ENCODE measurements around the gene ROCK2.

Gene ROCK2

DNA sequence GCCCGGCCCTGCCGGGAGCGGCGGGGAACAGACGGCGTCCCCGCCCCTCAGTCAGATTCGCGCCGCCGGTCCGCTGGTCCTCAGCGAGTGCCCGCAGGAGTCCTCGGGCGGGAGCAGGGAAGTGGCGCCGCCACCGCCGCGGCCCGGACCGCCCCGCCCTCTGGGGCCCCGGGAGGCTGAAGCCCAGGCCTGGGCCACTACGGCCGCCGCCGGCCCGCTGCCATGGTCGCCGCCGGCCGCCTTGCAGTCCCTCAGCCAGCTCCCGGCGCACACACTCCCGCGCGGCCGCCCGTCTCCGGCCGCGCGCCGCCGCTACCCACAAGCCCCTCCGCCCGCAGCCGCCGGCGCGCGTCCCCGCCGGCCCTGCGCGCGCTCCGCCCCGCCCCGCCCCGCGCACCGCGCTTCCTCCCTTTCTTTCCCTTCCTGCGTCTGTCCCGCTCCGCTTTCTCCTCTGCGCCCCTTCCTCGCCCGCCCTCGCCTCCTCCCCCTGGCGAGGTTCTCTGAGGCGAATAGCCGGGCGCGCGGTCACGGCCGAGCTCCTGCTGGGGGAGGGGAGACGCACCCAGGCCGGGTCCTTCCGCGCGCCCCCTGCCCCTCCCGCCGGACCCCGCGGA is at the start of gene ROCK2:
Gene ROCK2, minus strand, starts transcription at position 295 of the 614 bp plus-strand sequence. CDS start 500 bp downstream, outside the sequence.
- H3K4me3 ChIP-seq (ENCODE audit: low read depth, low read length): peak within 1 kb of the TSS; percentile 68
- TF ChIP-seq, protein P1, sequence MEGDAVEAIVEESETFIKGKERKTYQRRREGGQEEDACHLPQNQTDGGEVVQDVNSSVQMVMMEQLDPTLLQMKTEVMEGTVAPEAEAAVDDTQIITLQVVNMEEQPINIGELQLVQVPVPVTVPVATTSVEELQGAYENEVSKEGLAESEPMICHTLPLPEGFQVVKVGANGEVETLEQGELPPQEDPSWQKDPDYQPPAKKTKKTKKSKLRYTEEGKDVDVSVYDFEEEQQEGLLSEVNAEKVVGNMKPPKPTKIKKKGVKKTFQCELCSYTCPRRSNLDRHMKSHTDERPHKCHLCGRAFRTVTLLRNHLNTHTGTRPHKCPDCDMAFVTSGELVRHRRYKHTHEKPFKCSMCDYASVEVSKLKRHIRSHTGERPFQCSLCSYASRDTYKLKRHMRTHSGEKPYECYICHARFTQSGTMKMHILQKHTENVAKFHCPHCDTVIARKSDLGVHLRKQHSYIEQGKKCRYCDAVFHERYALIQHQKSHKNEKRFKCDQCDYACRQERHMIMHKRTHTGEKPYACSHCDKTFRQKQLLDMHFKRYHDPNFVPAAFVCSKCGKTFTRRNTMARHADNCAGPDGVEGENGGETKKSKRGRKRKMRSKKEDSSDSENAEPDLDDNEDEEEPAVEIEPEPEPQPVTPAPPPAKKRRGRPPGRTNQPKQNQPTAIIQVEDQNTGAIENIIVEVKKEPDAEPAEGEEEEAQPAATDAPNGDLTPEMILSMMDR (IDR thresholded peaks at IDR 0.05; ENCODE audit: borderline replicate concordance, insufficient read depth, low read depth, low read length): no peak

DNA sequence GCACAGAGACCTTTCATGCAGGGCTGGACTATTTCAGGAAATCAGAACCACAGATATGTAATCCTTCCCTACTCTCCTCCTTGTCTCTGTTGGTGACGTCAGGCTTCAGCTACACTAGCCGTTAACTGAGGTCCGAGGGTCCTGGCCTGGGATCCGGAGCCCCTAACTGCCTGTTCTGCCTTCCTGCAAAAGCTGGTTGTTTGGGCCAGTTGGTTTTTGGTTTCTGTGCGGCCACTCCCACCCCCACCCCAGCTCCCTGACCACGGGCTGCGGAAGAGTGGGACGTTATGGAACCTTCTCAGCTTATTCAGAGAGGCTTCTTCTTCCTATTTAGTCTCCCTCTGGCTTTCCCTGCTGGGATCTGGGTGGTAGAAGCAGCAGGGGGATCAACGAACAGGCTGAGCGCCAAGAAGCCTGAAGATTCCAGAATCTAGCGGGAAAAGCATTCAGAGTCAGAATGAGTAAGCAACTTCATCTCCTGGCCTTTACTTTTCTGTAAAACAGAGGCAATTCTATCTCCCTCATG is 49.3 kb upstream of the ROCK2 start:
- TF ChIP-seq, protein P1 (IDR thresholded peaks at IDR 0.05; ENCODE audit: borderline replicate concordance, insufficient read depth, low read depth, low read length): no peak
- H3K4me3 ChIP-seq (ENCODE audit: low read depth, low read length): no peak overlapping the region

DNA sequence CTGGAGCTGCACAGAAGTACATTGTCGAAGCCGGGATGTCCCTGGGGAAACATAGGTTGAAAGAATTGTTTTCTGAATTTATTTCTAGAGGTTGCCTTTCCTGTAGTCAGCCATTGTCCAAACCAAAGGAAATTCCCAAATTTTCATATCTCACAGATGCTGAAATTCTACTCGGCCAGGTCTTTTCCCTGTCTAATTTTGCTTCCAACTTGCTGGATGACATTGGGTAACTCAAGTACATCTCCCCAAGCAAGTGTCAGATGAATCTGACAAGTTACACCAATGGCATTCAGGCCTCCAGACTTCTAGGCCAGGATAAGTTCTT is 47.5 kb upstream of the ROCK2 start:
- H3K4me3 ChIP-seq (ENCODE audit: low read depth, low read length): no peak overlapping the region
- TF ChIP-seq, protein P1 (IDR thresholded peaks at IDR 0.05; ENCODE audit: borderline replicate concordance, insufficient read depth, low read depth, low read length): no peak

DNA sequence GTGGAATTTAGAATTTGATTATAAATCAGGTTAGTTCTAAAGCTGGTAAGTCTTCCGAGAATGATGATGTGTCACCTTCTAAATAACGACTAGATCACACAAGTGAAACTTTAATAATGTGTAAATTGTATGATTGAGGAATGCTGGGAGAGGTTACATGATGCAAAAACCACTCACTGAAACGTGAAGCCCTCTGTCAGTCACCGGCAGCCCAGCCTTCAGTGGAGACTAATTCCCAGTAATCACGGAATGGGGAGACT is 45.9 kb upstream of the ROCK2 start:
- no peak overlapping the region for H3K4me3 ChIP-seq (ENCODE audit: low read depth, low read length)
- TF ChIP-seq, protein P1 (IDR thresholded peaks at IDR 0.05; ENCODE audit: borderline replicate concordance, insufficient read depth, low read depth, low read length): no peak

DNA sequence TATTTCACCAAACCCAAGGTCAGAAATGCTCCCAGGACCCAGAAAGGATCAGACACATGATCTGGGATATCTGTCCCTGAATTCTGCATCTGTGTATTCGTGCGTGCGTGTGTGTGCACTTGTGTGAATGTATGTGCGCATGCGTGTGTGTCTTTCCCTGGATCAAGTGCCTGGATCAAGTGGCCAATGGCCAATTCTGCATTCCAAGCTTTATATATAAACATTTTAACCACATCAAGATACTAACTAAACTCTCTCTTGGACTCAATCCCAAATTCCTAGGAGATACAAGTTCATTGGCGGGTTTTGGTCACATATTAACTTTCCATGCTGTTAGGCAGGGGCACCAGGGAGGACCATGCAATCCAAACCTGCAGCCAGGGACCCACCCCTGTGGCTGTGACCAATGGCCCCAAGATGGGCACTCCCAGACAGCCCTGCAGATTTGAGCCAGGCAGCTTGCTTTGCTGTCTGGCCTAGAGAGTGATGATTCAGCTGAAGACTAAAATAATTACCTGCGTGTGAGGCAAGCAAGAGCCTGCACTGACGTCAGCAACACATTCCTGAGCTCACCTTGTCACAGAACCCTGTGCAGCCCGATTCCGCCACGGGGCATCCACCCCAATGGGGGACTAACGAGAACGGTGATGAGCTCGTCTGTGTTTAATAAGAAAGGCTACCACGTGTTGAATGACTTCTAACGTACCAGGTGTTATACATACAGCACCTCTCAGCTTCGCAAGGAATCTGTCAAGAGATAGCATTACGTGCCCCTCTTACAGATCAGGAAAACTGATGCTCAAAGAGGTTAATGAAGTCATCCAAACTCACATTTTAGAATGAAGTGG is 45.3 kb upstream of the ROCK2 start:
- TF ChIP-seq, protein P1 (IDR thresholded peaks at IDR 0.05; ENCODE audit: borderline replicate concordance, insufficient read depth, low read depth, low read length): no peak
- no peak overlapping the region for H3K4me3 ChIP-seq (ENCODE audit: low read depth, low read length)

DNA sequence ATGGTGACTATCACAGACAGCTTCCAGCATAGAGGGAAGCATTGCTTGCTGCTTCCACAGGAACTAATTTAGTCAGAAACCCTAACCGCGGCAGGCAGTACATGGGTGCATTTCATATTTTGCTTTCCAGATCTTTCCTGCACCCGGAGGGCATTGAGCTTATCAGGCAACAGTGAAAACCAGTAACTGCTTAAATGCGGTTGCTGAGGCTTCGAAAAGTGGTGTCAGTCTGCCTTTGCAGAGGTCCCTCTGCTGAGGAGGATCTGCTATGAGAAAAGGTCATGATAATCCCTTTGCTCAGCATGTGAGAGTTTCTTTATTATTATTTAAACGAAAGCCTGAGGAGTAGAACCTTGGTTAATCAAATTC is 44.6 kb upstream of the ROCK2 start:
- H3K4me3 ChIP-seq (ENCODE audit: low read depth, low read length): no peak overlapping the region
- TF ChIP-seq, protein P1 (IDR thresholded peaks at IDR 0.05; ENCODE audit: borderline replicate concordance, insufficient read depth, low read depth, low read length): no peak
